HG03025 (cell line): Measurements from ENCODE around the gene ZSWIM1.
"Not testable (repeated sequence)": the region's sequence is repeated elsewhere in the genome, so short reads cannot be mapped to it uniquely, and the experiment has no call there.

Experiments
- ATAC-seq: cut with Tn5 transposase; IDR thresholded peaks from one replicate; pipeline ENCODE4 v1.9.1; 2021; ENCODE audit warnings: mild to moderate bottlenecking, moderate library complexity; ENCODE audit not compliant: unreplicated experiment, low FRiP score

ZSWIM1 gene

DNA sequence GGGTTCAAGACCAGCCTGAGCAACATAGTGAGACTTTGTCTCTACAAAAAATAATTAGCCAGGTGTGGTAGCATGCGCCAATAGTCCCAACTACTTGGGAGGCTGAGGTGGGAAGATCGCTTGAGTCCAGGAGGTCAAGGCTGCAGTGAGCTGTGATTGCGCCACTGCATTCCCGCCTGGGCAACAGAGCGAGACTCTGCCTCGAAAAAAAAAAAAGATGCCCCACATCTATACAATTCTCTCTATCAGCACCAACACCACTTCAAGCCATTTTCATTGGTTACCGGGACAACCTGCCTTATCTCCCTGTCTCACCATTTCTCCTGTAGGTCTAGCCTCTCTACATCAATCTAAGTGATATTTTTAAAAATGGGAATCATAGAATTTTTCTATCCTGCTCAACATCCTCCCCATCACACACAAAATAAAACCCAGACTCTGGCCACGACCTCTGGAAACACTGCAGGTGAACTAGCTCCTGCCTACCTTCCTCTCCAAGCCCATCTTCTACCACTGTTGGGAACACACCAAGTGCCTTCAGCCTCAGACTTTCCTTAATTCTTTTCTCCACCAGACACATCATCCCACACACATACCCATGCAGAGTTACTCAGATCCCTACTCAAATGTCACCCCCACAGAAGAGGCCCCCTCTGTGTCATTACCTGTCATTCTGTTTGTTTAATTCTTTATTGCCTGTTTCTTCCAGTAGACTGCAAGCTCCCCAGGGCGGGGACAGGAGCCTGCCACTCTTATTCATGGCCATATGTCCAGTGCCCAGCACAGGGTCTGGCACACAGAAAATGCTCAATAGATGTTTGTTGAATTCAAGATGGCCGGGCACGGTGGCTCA lies 40.5 kb downstream of the ZSWIM1 start:
- no peak for ATAC-seq

DNA sequence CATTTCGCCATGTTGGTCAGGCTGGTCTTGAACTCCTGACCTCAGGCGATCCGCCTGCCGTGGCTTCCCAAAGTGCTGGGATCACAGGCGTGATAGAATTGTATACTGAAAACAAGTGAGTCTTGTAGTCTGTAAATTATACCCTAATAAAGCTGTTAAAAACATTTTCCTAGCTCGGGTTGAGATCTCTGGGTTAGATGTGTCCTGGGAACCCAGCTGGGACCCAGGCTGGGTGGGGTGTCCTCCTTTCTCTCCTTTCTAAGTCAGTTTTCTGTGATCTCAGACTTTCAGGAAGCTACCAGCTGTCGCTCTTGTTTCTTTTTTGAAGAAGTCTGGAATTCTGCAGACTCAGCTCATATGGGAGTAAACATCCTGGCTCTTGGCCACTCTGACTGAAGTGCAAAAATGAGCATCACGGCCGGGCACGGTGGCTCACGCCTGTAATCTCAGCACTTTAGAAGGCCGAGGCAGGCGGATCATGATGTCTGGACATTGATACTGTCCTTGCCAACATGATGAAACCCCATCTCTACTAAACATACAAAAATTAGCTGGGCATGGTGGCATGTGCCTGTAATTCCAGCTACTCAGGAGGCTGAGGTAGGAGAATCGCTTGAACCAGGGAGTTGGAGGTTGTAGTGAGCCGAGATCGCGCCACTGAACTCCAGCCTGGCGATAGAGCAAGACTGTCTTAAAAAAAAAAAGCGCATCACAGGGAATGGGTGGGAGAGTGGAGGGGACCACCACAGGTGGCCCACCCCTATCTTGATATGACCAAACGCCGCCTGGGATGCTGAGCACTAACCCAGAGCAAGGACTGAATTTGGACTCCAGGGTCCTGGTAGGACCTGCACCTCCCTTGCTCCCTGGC lies 43.6 kb downstream of the ZSWIM1 start:
- ATAC-seq: no peak

DNA sequence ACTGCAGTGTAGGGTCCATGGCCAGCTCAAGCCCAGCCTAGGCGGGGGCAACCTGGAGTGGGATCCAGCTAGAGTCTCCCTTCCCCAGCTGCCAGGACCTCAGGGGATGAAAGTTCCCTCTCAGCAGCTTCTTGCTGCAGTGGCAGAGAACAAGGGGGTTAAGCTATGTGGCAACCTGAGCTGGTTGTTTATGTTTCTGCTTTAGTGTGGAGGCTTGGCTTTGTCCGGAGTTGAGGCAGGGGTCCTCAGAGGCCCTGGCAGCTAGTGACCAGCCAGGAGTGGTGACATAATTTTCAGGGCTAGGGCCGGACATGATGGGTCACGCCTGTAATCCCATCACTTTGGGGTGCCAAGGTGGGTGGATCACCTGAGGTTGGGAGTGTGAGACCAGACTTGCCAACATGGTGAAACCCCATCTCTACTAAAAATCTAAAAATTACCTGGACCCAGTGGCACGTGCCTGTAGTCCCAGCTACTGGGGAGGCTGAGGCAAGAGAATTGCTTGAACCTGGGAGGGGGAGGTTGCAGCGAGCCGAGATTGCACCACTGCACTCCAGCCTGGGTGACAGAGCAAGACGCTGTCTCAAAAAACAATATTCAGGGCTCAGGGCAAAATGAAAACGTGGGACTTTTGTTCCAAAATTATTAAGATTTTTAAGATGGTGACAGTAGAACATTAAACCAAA lies 44.9 kb downstream of the ZSWIM1 start:
- no peak for ATAC-seq

DNA sequence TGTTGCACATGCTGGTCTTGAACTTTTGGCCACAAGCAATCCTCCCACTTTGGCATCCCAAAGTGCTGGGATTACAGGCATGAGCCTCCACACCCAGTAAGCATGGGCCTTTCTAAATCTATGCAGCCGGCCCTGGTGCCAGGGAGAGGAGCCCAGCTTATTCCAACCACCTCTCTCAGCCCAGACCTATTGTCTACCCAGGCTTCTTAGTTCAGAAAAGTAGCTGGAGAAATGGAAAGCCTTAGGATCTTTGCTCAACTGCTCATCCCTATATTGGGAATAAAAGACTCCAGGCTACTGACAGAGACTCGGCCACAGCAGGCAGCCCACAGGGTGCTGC lies 45.7 kb downstream of the ZSWIM1 start:
- ATAC-seq: no peak

DNA sequence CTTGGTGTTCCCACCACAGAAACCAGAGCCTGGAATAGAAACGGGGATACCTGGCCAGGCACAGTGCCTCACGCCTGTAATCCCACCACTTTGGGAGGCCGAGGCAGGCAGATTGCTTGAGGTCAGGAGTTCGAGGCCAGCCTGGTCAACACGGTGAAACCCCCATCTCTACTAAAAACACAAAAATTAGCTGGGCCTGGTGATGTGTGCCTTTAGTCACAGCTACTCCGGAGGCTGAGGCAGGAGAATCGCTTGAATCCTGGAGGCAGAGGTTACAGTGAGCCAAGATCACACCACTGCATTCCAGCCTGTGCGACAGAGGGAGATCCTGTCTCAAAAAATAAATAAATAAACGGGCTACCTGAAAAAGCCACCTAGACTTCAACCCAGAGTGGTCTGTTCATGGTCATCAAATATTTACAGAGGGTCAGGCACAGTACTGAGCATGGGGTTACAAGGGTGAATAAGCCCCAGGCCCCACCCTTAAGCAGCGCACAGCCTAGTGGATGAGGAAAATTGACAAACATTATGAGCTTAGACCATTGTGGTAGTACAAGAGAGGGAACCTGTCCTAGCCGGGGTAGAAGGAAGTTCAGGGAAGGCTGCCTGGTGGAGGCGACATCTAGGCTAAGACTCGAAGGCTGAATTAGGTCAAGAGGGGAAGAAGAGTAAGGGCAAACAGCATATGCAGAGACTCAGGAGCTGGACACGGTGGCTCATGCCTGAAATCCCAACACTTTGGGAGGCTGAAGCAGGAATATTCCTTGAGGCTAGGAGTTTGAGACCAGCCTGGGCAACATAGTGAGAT lies 46.2 kb downstream of the ZSWIM1 start:
- no peak for ATAC-seq

DNA sequence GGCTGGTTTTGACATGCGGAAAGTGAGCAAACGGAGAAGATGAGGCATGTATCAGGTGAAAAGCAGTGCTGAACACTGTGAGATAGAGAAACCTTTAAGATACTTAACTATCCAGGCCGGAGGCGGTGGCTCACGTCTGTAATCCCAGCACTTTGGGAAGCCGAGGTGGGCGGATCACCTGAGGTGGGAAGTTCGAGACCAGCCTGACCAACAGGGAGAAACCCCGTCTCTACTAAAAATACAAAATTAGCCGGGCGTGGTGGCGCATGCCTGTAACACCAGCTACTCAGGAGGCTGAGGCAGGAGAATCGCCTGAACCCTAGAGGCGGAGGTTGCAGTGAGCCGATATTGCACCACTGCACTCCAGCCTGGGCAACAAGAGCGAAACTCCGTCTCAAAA lies 50.7 kb downstream of the ZSWIM1 start:
- ATAC-seq: not testable (repeated sequence)

DNA sequence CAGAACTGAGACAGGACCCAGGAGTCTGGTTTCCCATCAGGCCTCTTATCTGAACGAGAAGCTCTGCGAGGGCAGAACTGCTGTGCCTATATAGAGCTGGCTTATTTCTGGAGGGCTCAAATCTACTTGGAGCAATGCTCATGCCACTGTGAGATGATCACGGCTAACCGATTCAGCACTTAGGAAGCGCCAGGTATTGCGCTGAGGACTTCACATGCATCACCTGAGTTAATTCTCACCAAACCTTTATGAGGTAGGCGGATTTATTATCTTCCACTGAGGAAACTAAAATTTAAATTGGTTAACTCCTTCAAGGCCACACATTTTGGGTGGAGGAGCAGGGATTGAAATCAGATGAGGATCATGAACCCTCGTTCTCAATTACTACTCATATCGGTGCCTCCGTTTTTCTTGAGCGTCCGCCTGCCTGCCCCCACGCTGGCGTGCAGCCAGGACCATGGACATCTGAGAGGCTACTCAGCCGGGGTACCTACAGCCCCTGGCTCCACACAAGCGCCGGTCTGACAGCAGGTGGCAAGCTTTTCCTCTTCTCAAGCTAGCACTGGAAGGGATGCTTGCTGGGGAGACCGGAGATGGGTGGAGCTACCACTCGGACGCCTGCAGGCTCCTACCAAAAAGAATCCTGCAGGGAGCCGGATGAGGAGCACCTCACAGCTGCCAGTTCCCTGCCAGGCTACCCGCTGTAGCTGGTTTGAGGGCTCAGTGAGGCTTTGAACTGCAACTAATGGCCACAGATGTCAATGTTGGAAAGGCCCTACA lies 52.4 kb downstream of the ZSWIM1 start:
- no peak for ATAC-seq

DNA sequence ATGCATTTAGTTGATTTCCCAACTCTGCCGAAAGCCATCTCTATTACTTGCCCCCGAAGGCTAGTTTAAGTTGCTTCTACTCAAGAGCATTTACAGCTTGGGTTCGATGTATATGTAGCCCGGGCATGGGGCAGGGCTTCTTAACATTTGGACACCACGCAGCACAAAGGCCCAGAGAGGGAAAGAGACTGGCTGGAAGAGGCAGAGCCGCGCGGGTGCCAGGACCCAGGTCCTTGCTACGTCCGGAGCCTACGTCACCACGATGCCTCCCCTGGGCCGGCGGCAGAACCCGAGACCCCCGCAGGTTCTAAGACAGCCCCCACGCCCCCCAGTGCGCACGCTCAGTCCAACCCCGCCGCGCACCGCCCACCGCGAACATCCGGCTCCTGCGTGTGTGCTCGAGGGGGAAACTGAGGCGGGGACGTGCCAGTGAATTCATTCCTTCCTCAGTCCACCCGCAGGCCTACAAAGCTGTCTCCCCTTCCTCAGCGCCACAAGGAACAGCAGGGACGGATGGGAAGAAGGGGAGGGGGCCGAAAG lies 53.1 kb downstream of the ZSWIM1 start:
- peak; percentile 17 for ATAC-seq
